Measurements from ENCODE around the gene KAT2A.

KAT2A gene

GRCh38 chr17:42112552-42113176 lies 8.5 kb downstream of the KAT2A start, which contains the start of gene DHX58:
DHX58 (minus strand) TSS chr17:42112714; CDS start chr17:42111892, 822 bp downstream.
- no peak for DNase-seq

- no peak for DNase-seq
These were observed 9.2 kb downstream of the KAT2A start for GRCh38 chr17:42111871-42112551.

- DNase-seq, result no peak
These were observed 9.9 kb downstream of the KAT2A start for GRCh38 chr17:42111265-42111636.

GRCh38 chr17:42110301-42111264 lies 10.6 kb downstream of the KAT2A start:
- no peak for DNase-seq

DNA sequence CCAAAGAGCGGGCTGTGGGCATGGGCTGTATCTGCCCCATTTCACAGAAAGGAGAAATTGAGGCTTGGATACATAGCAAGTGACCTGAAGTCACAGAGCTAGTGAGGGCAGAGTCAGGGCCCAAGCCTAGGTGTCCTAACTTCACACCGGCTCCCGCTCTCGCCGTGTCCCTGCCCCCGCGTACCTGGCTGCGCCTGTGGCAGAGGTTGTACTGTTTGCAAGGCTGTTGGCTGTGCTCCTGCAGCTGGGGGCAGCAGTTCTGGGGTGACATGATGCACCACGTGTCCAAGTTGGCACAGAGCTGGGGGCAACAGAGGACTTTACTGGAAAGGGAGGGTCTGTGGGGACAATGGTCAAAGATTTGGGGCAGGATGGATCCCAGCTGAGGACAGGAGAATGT lies 12.1 kb downstream of the KAT2A start:
- no peak for DNase-seq

- DNase-seq, result peak; percentile 98
These were observed 13.3 kb downstream of the KAT2A start for GRCh38 chr17:42107597-42108576.

DNA sequence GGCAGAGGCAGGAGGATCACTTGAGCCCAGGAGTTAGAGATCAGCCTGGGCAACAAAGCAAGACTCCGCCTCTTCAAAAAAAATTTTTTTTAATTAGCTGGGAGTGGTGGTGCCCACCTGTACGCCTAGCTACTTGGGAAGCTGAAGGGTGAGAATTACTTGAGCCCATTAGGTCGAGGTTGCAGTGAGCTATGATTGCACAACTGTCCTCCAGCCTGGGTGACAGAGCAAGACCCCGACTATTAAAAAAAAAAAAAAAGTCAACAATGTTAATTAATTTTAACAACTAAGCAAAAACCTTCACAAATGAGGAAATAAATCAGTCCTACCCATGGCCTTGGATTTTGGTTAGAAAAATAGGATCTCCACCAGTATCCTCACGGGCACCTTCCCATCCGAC lies 14.0 kb downstream of the KAT2A start:
- no peak for DNase-seq

- no peak for DNase-seq
These were observed 15.2 kb downstream of the KAT2A start for GRCh38 chr17:42106009-42106408.

- no peak for DNase-seq
These were observed 16.9 kb downstream of the KAT2A start for GRCh38 chr17:42104264-42104663.

- no peak for DNase-seq
These were observed 17.8 kb downstream of the KAT2A start for GRCh38 chr17:42103221-42103954.

GRCh38 chr17:42101513-42102292 lies 19.5 kb downstream of the KAT2A start:
- peak; percentile 84 for DNase-seq

GRCh38 chr17:42098730-42099399 lies 22.3 kb downstream of the KAT2A start:
- peak; percentile 94 for DNase-seq

GRCh38 chr17:42097691-42098631 lies 23.2 kb downstream of the KAT2A start, which contains the start of gene ZNF385C:
ZNF385C (minus strand) TSS chr17:42098473; CDS start chr17:42063056, 35,417 bp downstream.
- DNase-seq, result peak; percentile 77

GRCh38 chr17:42096360-42097111 lies 24.6 kb downstream of the KAT2A start:
- DNase-seq, result no peak

DNA sequence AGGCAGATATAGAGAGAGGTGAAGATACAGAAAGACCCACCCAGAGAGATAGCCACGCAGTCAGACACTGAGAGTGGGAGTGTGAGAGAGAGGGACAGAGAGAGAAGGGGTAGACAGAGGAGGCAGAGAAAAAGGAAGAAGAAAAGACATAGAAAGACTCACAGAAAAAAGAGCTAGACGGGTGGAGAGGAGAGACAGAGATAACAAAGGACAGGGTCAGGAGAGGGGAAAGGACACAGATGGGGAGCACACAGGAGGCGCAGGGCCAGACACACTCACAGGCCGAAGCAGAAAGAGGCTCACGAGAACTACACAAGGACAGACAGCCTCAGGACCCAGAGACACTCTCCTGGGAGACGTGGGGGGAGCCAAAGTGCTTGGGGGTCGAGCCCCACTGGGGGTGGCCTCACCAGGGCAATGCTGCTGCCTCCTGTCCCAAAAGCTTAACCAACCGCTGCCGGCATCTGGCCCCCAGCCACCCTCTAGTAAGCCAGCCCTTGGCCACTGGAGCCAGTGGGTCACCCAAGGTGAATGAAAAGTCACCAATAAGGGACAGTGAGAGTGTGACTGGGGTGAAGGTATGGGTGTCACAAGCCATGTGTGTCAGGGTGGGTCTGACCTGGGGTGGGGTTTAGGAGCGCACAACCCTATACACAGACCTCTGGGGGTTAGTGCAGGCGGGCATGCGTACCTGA lies 26.6 kb downstream of the KAT2A start:
- DNase-seq, result no peak

- DNase-seq, result peak; percentile 25
These were observed 28.2 kb downstream of the KAT2A start for GRCh38 chr17:42092939-42093338.
